Stimulated activated CD8-positive, alpha-beta memory T cell treated with anti-CD3 and anti-CD28 coated beads, Interleukin-7, amount 100 ng/mL, for 1 hour (primary cell): ENCODE results near the gene CD79A.
"Not testable (repeated sequence)": the region's sequence is repeated elsewhere in the genome, so short reads cannot be mapped to it uniquely, and the experiment has no call there.

ENCODE experiments used
- DNase-seq, 2 donors: peaks; one replicate each; pipeline ENCODE4 v3.0.0-alpha.2; 2020; ENCODE audit warnings: low read depth in 2 of 2

CD79A gene

GRCh38 chr19:41905273-41906002, 28.4 kb downstream of the CD79A start:
- no peak for DNase-seq

- DNase-seq, result no peak
Measured at GRCh38 chr19:41906271-41906670, 29.2 kb downstream of the CD79A start.

GRCh38 chr19:41906916-41907680, 30.0 kb downstream of the CD79A start:
- DNase-seq, result no peak

GRCh38 chr19:41907994-41908615, 31.0 kb downstream of the CD79A start:
- no peak for DNase-seq

GRCh38 chr19:41908724-41909464, 31.8 kb downstream of the CD79A start:
- no peak for DNase-seq

- no peak for DNase-seq
Measured at GRCh38 chr19:41909706-41910105, 32.6 kb downstream of the CD79A start.

GRCh38 chr19:41910240-41910991, 33.3 kb downstream of the CD79A start:
- no peak for DNase-seq

GRCh38 chr19:41910992-41911888, 34.2 kb downstream of the CD79A start:
- DNase-seq, result no peak

GRCh38 chr19:41911889-41912731, 35.0 kb downstream of the CD79A start:
- DNase-seq, result no peak

GRCh38 chr19:41912899-41913537, 35.9 kb downstream of the CD79A start:
- no peak for DNase-seq

GRCh38 chr19:41913538-41914423, 36.7 kb downstream of the CD79A start:
- DNase-seq, result no peak

GRCh38 chr19:41914424-41914834, 37.4 kb downstream of the CD79A start:
- not testable (repeated sequence) for DNase-seq

GRCh38 chr19:41915021-41915775, 38.1 kb downstream of the CD79A start:
- DNase-seq, result no peak

GRCh38 chr19:41915776-41916414, 38.8 kb downstream of the CD79A start:
- DNase-seq, result no peak

GRCh38 chr19:41917676-41918075, 40.6 kb downstream of the CD79A start:
- DNase-seq, result no peak

- no peak for DNase-seq
Measured at GRCh38 chr19:41918095-41918494, 41.0 kb downstream of the CD79A start.
